Pancreas (tissue), 10 donors: Measurements from ENCODE around the gene SLC5A6. TPM values are rescaled to one million over a fixed set of nuclear protein-coding genes. Genes with fewer than 3 reads are reported as not detected.

Experiments
- ATAC-seq, 4 donors: fragments of 200-7000 bp; cut with Tn5 transposase; one replicate each; pipeline versions ENCODE4 v1.8.0 to v1.9.1; 2020; ENCODE audit warnings: mild to moderate bottlenecking in 4 of 4, moderate library complexity in 4 of 4
- DNase-seq, 6 donors: peaks; one replicate each; pipeline ENCODE4 v3.0.0-alpha.2; 2020
- FAIRE-seq: peaks from 2 replicates; lab custom pipeline; 2012; peaks lifted over from hg19 to GRCh38; lab: Jason Lieb, UNC
- H3K27ac ChIP-seq, 4 donors: fragments of 200-600 bp; sonication (generic); 1 replicate in 3 of 4; 2 replicates in 1 of 4; pipeline versions ENCODE4 v1.5.0 to v1.8.0; 2020
- H3K27me3 ChIP-seq, 4 donors: fragments of 200-600 bp; one replicate each; pipeline ENCODE4 v1.8.0; 2021
- H3K36me3 ChIP-seq, 3 donors: fragments of 200-600 bp; sonication (generic) in 1 of 3; one replicate each; pipeline versions ENCODE4 v1.5.0 to v1.8.0; 2020 to 2021
- H3K4me1 ChIP-seq, 3 donors: fragments of 200-600 bp; one replicate each; pipeline ENCODE4 v1.8.0; 2021
- H3K4me3 ChIP-seq, 4 donors: fragments of 200-600 bp; sonication (generic) in 2 of 4; one replicate each; pipeline versions ENCODE4 v1.5.0 to v1.8.0; 2020 to 2021
- H3K9me3 ChIP-seq, 4 donors: fragments of 200-600 bp; one replicate each; pipeline ENCODE4 v1.8.0; 2021
- CTCF ChIP-seq, 4 donors: fragments of 200-600 bp; sonication (generic) in 3 of 4; IDR thresholded peaks; one replicate each; pipeline versions ENCODE4 v1.5.0 to v1.8.0; 2021; ENCODE audit warnings: antibody characterized with exemption in 4 of 4
- WGBS, 2 donors: extraction: QIAGEN DNeasy Blood & Tissue Kit; methylation state at CpG; one replicate each; pipeline ENCODE4 v1.1.7; 2013; 5-methylcytosine and 5-hydroxymethylcytosine counted together
- intact Hi-C, 3 donors: fragments of 100-400 bp; cut with DNase I; formaldehyde crosslinking; loops; one replicate each; pipeline versions ENCODE4 v1.11.1 to v1.14.2; 2022
- polyA plus RNA-seq, 2 donors: library from polyadenylated mRNA; stranded (reverse); fragments of 200-250 nt; gene quantifications; one replicate each; pipeline ENCODE4 v1.2.3, GENCODE V29; 2013
- total RNA-seq, 6 donors: library from RNA; stranded (reverse); fragmentation: NEBNext Ultra II Directional in 4 of 6; extraction: Animal tissue kit (Norgen Biotek cat#: 25700) in 4 of 6; gene quantifications; one replicate each; pipeline versions ENCODE4 v1.2.1 to v1.2.4, GENCODE V29; 2021 to 2023
- donor health status: healthy with polysubstance abuse.
- donor health status: DM: no; HTN: no; CAD: no; lungs with moderate emphysema.
- donor health status: DM: no; HTN: no; CAD: no.
- donor health status: control.
- donor health status: control.
- donor health status: Bipolar disorder and iron deficiency.
- donor health status: DM: yes; HTN: yes; CAD: no.
- donor health status: DM: no; HTN: no; CAD: no.
- donor health status: DM: no; HTN: no; CAD: no.
- donor health status: DM: yes; HTN: yes; CAD: no.

SLC5A6 gene
- total RNA-seq, result 10 to 100 TPM in 5 of 6 donors, 1 to 10 TPM in 1; 8.3 to 15.3 (median 13.1) TPM
- polyA plus RNA-seq, result 10 to 100 TPM; 14.9 to 15.0 TPM

- 0 to 1% methylated on average over 49 to 73 of the region's 73 CpGs for WGBS, 2 donors
- intact Hi-C loops, result no loop called here
- Histone ChIP-seq H3K27ac (peak within 1 kb of the TSS; percentile 93 to 98 (median 96)), H3K27me3 (no peaks in the 10 kb centered on the region), H3K4me3 (peak within 1 kb of the TSS; percentile 69 to 84 (median 84)), H3K4me1 (peaks cover 7 to 13% (median 11%) of the 10 kb centered on the region in 3 donors), H3K9me3 (no peaks in the 10 kb centered on the region), H3K36me3 (no peaks in the 10 kb centered on the region)
- TF ChIP-seq CTCF (IDR thresholded peaks at IDR 0.05), result no peak
- ATAC-seq (peak; percentile 96 to 98 (median 96)), DNase-seq (peak; percentile 85 to 95 (median 89)), FAIRE-seq (no peak)
Observed at GRCh38 chr2:27211943-27212625, at the start of gene SLC5A6, which contains the start of gene ATRAID. Gene SLC5A6 (minus strand): TSS chr2:27212268. CDS start chr2:27207650, 4,618 bp downstream. Gene ATRAID (plus strand): TSS chr2:27212041. CDS start chr2:27212369, 328 bp downstream.

GRCh38 chr2:27261241-27261925, 49.3 kb upstream of the SLC5A6 start:
- Histone ChIP-seq H3K9me3 (no peaks in the 10 kb centered on the region), H3K27me3 (peaks cover 0 to 20% (median 0%) of the 10 kb centered on the region in 4 donors), H3K36me3 (no peaks in the 10 kb centered on the region), H3K4me1 (peaks cover 0 to 6% (median 4%) of the 10 kb centered on the region in 3 donors), H3K27ac (no peak overlapping the region), H3K4me3 (no peak overlapping the region)
- FAIRE-seq (no peak), ATAC-seq (no peak), DNase-seq (no peak)
- intact Hi-C loops, result no loop called here
- 59 to 66% methylated on average over 11 of the region's 11 CpGs for WGBS, 2 donors
- no peak for TF ChIP-seq CTCF (IDR thresholded peaks at IDR 0.05)

- TF ChIP-seq CTCF (IDR thresholded peaks at IDR 0.05), result no peak
- DNase-seq, result no peak
- H3K4me3 ChIP-seq, result no peak overlapping the region
- H3K27ac ChIP-seq, result no peak overlapping the region
- WGBS, 2 donors, result 72 to 77% methylated on average over 7 to 8 of the region's 8 CpGs
- intact Hi-C loops, result no loop called here
- ATAC-seq, result no peak
- H3K9me3 ChIP-seq, result no peaks in the 10 kb centered on the region
- no peaks in the 10 kb centered on the region for H3K4me1 ChIP-seq
- no peak for FAIRE-seq
- H3K27me3 ChIP-seq, result peaks cover 0 to 13% (median 0%) of the 10 kb centered on the region in 4 donors
- H3K36me3 ChIP-seq, result no peaks in the 10 kb centered on the region
Observed at GRCh38 chr2:27258051-27258450, 46.0 kb upstream of the SLC5A6 start.

GRCh38 chr2:27256855-27257454, 44.9 kb upstream of the SLC5A6 start:
- no peaks in the 10 kb centered on the region for H3K36me3 ChIP-seq
- no peak overlapping the region for H3K4me3 ChIP-seq
- H3K4me1 ChIP-seq, result no peaks in the 10 kb centered on the region
- ATAC-seq, result no peak
- FAIRE-seq, result no peak
- intact Hi-C loops, result no loop called here
- no peak overlapping the region for H3K27ac ChIP-seq
- no peak for DNase-seq
- peaks cover 0 to 2% (median 0%) of the 10 kb centered on the region in 4 donors for H3K27me3 ChIP-seq
- no peaks in the 10 kb centered on the region for H3K9me3 ChIP-seq
- no peak for TF ChIP-seq CTCF (IDR thresholded peaks at IDR 0.05)
- 62% methylated on average over 7 of the region's 7 CpGs for WGBS, 2 donors
